HCT116 (cell line): ENCODE results near the gene XKR8.

Experiments used
- ATF3 ChIP-seq: IDR thresholded peaks from 2 replicates; pipeline ENCODE4 v1.6.1; 2012
- CTCF ChIP-seq, 3 experiments: fragments of 200-600 bp in 1 of 3; sonication (generic) in 1 of 3; IDR thresholded peaks in 2 of 3; conservative IDR thresholded peaks in 1 of 3; 2 replicates each; pipeline ENCODE4 v1.5.1; 2012 to 2017; ENCODE audit warnings: low read depth in 2 of 3, low read length in 2 of 3, antibody characterized with exemption in 1 of 3, borderline replicate concordance in 1 of 3, control low read depth in 1 of 3, mild to moderate bottlenecking in 1 of 3, mixed read lengths in 1 of 3, mixed run types in 1 of 3, moderate library complexity in 1 of 3; ENCODE audit not compliant: insufficient read depth in 1 of 3
- EZH2phosphoT487 ChIP-seq: fragments of 200-600 bp; IDR thresholded peaks from 2 replicates; pipeline ENCODE4 v1.6.1; 2018; ENCODE audit warnings: antibody characterized with exemption, borderline replicate concordance
- POLR2A ChIP-seq: IDR thresholded peaks from 2 replicates; pipeline ENCODE4 v1.7.0; 2011; ENCODE audit warnings: borderline replicate concordance; ENCODE audit not compliant: insufficient read depth, insufficient read length; ENCODE audit errors: extremely low read depth
- POLR2AphosphoS5 ChIP-seq: IDR thresholded peaks from 2 replicates; pipeline ENCODE4 v1.6.1; 2011; ENCODE audit warnings: mild to moderate bottlenecking, low read depth, low read length, moderate library complexity
- RAD21 ChIP-seq: IDR thresholded peaks from 2 replicates; pipeline ENCODE4 v1.6.1; 2012; ENCODE audit warnings: low read depth, mild to moderate bottlenecking
- ZFX ChIP-seq: fragments of 450-650 bp; IDR thresholded peaks from 2 replicates; pipeline ENCODE4 v1.6.1; 2017
- ZNF274 ChIP-seq: fragments of 200-500 bp; sonication (Bioruptor generic); IDR thresholded peaks from 2 replicates; pipeline ENCODE4 v1.6.1; 2014; ENCODE audit warnings: mild to moderate bottlenecking, low read depth, low read length, inconsistent platforms

DNA sequence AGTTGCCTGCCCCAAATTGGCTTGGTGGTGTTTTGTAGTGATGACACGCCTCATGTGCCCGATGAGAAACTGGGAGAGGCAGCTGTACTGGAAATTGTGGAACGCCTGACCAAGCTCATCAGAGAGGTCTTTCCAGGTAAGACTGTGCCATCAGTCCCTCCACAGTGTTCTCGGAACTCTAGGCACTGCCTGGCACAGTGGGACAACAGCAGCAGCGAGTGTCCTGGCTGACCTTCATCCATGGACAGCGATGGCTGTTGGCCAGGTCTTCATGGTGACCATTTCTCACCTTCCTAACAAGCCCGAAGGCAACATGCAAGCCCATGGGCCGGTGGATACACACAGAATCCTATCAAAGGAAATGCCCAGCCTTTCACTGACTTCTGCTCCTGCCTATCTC, 10.7 kb upstream of the XKR8 start:
- no peak for TF ChIP-seq POLR2A
- TF ChIP-seq CTCF (IDR thresholded peaks at IDR 0.05 in 2 of 3, conservative IDR thresholded peaks at IDR 0.05 in 1 of 3; ENCODE audit: borderline replicate concordance in 1 of 3, insufficient read depth in 1 of 3, low read depth in 2 of 3, low read length in 2 of 3) = no peak
- TF ChIP-seq EZH2phosphoT487 = no peak
- no peak for TF ChIP-seq ATF3
- no peak for TF ChIP-seq ZNF274
- TF ChIP-seq RAD21 = no peak
- no peak for TF ChIP-seq ZFX
- no peak for TF ChIP-seq POLR2AphosphoS5
